ENCODE data around the gene DENND2A.
"Not testable (repeated sequence)": the region's sequence is repeated elsewhere in the genome, so short reads cannot be mapped to it uniquely, and the experiment has no call there.

DENND2A gene

DNA sequence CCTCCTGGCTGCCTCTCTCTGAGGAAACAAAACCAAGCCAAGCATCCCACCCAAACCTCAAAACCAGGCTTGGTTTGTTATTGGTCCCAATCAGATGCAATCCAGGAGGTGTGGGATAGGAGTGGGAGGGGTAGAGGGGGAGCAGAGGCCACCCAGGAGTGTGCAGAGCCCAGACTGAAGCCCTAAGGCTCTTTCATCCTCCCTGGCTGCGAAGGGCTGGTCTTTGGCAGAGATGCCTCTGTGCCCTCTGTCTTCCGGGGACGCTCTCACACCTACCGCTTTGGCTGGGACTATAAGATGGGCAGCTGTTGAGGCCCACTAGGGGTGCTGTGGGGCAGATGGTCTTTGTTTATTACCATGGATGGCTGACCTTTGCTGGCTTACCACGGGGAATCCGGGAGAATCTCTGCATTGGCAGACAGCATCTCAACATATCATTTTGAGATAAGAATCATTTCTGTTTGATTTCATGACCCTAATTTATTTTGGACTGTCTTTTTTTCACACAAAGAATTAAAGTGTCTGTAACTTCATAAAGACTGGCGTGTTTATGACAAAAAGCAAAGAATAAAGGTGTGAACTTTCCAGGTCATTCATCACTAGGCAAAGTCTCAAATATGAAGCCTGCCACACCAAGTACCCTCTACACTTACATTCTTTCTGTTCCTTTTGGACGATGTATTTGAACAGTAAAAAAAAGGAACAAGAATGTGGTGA, 6.5 kb upstream of the DENND2A start:
- DNase-seq (ENCODE audit: low read depth): no peak

DNA sequence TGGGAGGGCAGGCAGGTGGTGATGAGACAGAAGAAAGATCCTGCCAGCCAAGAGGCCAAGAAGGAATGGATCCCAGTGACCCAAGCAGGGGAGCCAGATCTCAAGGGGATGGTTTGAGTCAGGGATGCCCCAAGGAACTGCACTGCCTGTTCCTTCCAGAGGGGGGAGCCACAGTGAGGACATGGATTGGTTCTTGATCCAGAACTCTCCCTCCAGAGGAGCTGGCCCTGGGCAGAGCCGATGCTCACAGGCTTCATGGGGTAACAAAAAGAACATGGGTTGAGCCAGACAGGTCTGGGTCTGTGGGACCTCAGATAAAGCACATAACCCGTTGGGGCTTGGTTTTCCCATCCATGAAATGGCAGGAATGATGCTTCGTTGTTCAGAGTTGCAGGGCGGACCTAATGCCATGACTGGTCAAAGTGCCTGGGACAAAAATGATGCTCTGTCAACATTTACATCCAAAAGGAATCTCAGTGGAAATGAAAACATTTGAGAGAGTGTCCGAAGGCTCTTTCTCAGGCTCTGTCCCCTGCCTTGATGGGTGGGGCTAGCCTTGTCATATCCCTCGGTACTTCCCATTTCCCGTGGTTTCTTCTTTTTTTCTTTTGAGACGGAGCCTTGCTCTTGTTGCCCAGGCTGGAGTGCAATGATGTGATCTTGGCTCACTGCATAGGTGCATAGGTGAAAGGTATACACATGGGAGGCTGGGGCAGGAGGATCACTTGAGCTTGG, 4.7 kb upstream of the DENND2A start:
- no peak for DNase-seq (ENCODE audit: low read depth)

DNA sequence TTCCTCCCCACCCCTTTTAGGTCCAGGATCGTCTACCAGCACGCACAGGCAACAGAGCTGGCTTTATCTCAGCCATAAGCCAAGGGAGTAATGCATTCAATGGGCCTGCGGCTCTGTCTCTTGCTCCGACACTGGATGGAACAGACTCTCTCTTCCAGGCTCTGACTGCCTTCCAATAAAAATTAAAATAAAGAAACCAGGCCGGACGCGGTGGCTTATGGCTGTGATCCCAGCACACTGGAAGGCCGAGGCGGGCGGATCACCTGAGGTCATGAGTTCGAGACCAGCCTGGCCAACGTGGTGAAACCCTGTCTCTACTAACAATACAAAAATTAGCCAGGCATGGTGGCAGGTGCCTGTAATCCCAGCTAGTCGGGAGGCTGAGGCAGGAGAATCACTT, 4.1 kb upstream of the DENND2A start:
- not testable (repeated sequence) for DNase-seq (ENCODE audit: low read depth)

DNA sequence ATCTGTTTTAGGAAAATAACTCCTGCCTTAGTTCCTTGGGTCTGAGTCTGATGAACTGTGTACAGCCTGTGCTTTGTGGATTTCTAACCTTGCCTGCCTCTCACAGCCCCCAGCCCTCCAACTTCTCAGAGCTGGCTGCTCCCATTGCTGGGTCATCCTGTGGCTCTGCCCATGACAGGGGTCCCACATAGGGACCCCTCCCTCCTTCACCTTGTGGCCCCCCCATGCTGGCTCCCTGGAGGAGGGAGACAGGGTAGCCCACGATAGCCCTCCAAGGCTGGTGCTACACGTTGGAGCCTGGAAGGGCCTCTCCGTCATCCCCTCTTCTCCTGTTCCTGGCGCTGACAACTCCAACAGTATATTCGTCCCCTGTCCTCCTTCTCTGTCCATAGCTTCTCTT, 2.8 kb upstream of the DENND2A start:
- DNase-seq (ENCODE audit: low read depth): no peak

DNA sequence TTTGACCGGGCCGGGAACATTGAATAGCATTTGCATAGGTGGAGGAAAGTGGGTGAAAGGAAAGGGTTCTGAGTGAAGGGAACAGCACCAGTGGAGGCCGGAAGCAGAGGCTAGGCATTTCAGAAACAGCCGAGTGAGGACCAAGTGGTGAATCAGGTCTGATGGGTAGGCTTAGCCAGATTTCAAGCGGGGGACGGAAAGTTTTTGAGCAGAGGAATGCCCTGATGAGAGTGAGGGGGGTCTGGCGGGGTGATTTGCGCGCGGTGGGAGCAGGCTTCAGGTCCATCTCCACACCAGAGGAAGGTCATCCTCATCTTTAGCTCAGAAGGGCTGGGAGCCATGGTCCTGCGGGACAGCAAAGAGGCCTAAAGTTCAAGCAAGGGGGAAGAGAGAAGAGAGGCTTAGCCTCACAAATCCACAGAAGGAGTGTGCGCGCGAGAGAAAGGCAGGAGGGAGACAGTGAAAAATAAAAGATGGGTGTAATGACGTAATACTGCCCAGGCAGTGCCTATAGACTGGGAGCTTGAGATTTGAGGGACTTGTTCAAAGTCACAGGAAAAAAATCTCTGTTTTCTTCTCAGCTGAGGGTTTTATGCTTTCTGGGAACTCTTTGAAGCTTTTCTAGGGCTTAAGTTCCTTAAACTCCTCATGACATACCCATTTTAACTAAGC, 1.0 kb upstream of the DENND2A start:
- DNase-seq (ENCODE audit: low read depth): no peak

DNA sequence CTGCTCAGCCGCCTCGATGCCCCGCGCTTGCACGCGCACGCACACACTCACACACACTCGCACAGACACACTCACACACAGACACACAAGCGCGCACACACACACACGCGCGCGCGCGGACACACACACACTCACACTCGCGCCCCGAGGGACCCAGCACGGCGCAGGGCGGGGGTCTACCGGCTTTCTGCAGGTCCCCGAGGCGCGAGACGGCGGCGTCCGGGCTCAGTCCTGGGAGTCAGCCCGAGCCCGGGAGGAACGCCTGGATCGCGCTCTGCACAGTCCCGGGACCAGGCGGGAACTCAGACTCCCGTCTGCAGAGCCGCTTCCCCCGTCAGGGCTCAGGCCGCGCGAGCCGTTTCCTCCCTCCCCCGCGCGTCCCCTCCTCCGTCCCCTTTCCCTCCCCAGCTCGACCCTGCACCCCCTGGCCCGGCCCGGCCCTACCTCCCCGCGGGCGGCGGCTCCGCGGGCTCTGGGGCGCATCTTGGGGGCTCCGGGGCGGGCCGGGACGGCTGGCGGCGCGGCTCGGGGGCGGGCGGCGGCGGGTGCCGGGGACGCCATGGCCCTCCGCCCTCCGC, 464 bp downstream of the DENND2A start:
- DNase-seq (ENCODE audit: low read depth): no peak

GRCh38 chr7:140639366-140640053, 1.1 kb downstream of the DENND2A start:
- no peak for DNase-seq (ENCODE audit: low read depth)

GRCh38 chr7:140638173-140638791, 2.3 kb downstream of the DENND2A start:
- no peak for DNase-seq (ENCODE audit: low read depth)

DNA sequence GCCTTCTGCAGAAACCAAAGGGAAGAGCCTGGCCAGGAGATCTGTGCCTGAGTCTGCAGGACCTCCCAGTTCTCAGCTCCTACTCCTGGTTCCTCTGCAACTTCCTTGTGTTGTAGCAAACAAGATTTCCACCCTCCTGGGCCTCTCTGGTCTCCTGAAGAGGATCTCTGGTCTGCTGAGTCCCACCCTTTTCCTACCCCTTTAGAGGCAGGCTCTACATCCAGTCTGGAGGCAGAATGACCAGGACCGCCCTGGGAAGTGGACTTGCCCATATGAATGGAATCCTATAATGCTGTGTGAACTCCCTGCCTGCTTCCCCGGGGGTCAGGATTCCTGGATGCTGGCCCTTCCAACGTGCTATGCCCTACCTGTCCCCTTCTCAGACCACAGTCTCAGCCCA, 3.2 kb downstream of the DENND2A start:
- DNase-seq (ENCODE audit: low read depth): no peak

GRCh38 chr7:140635816-140636215, 4.8 kb downstream of the DENND2A start:
- no peak for DNase-seq (ENCODE audit: low read depth)

DNA sequence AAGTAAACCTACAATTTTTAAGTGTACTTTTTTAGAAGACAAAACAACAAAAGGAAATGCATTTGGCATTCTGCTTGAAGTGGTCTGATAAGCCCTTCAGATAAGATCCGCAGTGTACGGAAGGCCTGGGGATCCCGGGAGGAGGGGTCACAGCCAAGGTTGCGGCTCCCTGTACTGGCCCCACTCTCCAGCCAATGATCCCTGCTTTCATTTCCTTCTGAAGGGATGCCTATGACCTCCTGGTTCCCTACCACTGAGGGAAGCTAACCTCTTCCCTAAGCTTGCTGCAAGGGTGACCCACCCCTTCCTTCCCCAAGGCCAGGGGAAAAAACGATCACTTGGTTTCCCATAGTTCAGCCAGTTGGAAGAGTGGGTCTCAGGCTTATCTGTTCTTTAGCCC, 5.3 kb downstream of the DENND2A start:
- DNase-seq (ENCODE audit: low read depth): no peak

- DNase-seq (ENCODE audit: low read depth): no peak
Measured at GRCh38 chr7:140631602-140632001, 9.0 kb downstream of the DENND2A start.

DNA sequence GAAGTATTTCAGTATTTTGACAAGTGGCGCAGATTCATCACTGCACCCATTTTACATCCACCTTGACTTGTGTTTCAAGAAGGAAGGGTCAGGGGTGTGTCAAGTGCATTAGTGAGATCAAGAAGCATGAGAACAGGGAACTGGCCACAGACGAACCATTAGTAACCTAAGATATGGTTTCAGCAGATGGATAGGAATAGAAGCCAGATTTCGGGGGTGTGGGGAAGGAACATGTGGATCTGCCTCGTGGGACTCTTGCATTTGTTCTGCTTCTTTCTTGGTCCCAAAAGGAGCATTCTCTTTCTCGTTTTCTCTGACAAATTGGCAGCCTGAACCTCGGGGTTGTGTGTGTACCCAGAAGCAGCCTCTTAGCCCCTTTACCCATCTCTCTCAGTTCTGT, 9.6 kb downstream of the DENND2A start:
- DNase-seq (ENCODE audit: low read depth): no peak

DNA sequence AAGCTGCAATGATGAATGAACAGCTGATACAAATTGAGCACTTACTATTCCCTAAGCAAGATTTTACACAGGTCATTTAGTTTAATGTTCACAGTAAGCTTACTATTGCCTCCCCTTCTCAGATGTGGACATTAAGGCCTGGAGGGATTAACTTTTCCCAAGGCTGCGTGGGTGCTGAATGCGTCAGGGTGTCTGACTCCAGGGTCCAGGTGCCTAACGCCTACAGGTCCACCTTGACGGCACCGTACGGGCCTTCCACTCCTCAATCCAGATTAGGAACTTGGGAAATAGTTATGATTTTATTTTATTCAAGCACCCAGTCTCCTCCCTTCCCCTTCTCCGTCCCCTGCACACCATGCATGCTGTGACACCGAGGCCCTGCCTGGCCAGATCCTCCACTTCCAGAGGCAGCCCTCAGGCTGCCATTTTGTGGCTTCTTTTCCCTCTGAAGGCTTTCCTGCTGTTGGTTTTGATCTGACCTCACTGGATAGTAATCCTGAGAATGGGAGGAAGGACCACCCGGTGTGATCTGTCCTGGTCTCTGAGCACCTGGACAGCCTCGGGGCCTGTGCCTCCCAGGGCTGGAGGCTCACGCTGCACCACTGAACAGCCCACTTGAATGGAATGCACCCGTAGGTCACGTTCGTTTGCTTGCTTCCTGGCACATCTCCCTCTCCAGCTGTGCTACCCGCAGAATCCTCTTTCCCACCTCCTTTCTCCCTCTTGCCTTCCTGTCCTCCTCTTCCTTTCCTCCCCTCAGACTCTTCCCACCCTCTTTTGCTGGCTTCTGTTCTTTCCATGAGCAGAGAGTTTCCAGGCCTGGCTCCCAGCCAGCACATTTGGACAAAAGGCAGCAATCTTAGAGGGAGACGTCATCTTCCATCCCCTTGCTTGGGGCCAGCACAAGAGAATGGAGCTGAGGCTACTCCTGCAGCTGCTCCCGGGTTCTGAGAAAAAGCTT, 14.4 kb downstream of the DENND2A start:
- no peak for DNase-seq (ENCODE audit: low read depth)

- DNase-seq (ENCODE audit: low read depth): not testable (repeated sequence)
Measured at GRCh38 chr7:140625192-140625558, 15.4 kb downstream of the DENND2A start.

GRCh38 chr7:140624392-140625191, 16.0 kb downstream of the DENND2A start:
- no peak for DNase-seq (ENCODE audit: low read depth)

GRCh38 chr7:140623980-140624379, 16.6 kb downstream of the DENND2A start:
- no peak for DNase-seq (ENCODE audit: low read depth)

DNA sequence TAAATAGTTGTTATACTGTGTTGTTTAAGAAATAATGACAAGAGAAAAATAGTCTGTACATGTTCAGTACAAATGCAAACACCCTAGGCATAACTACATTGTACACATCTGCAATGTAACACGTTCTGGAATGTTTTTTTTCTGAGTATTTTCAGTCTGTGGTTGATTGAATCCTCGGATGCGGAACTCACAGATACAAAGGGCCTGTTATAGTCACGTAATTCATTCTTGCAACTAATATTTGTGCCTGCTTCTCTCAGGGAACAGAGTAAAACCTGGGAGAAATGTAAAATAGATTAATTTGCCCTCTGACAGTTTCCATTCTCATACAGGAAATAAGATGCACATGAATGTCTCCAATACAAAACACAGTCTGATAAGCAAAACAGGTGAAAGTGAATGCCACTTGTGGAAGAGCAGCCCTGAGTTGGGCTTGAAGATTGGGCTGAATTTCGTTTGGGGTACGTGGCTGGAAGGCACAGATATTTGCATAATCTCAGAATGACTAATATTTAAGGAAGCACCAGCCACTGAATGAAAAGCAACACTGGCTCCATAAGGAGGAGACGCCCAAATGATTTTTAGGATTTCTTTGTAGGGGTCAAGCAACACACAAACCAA, 19.1 kb downstream of the DENND2A start:
- DNase-seq (ENCODE audit: low read depth): no peak

- not testable (repeated sequence) for DNase-seq (ENCODE audit: low read depth)
Measured at GRCh38 chr7:140619915-140620510, 20.6 kb downstream of the DENND2A start.

Measured in activated T-cell treated with anti-CD3 and anti-CD28 coated beads for 24 hours (primary cell).